GOT3 (cell line): ENCODE data around the gene ADGRL1.
"Not testable (repeated sequence)": the region's sequence is repeated elsewhere in the genome, so short reads cannot be mapped to it uniquely, and the experiment has no call there.

Experiments
- DNase-seq: peaks from one replicate; lab custom pipeline; 2025; ENCODE audit warnings: mixed read lengths; lab: John Stamatoyannopoulos, UW

ADGRL1 gene

DNA sequence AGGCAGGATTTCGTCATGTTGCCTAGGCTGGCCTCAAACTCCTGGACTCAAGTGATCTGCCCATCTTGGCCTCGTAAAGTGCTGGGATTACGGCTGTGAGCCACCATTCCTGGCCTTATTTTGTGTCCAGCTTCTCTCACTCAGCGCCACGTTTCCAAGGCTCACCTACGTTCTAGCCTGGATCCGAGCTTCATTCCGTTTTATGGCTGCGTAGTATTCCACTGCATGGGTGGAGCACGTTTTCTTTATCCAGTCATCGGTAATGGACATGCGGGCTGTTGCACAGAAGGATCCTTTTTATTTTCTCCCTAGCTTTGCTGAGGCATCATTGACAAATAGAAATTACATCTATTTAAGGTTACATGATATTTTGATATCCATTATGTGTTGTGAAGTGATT lies 16.6 kb downstream of the ADGRL1 start:
- no peak for DNase-seq

DNA sequence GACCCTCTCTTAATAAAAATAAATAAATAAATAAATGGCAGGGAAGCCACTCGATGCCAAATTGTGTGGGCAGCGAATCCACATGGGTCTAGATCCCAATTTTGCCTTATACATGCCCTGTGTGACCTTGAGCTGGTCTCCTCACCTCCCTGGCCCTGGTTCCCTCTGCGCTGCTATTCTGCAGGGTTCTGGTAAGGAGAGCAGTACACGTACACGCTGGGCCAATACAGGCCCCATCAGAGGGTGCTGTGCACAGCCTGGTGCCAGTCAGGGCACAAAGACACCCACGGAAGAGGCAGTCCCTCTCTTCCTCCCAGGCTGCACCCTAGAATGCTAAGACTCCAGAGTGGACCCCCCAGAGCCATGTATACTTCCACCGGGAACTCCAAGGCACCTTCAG lies 17.9 kb downstream of the ADGRL1 start:
- DNase-seq = not testable (repeated sequence)

DNA sequence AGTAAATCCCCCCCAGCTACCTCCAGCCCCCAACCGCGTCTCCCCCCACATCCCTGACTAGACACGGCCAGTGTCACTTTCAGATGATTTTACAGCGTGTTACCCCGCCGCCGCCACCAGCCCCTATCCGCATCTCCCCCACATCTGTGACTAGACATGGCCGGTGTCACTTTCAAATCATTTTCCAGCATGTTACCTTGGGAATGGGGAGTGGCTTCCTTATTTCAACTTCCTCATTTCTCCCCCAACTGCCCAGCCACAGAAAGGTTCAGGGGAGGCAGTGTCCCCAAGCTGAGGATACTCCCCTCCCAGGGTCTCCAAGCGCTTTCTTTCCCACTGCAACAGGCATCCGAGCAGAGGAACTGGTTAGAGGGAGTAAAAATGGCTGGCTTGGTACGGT lies 18.4 kb downstream of the ADGRL1 start:
- no peak for DNase-seq

DNA sequence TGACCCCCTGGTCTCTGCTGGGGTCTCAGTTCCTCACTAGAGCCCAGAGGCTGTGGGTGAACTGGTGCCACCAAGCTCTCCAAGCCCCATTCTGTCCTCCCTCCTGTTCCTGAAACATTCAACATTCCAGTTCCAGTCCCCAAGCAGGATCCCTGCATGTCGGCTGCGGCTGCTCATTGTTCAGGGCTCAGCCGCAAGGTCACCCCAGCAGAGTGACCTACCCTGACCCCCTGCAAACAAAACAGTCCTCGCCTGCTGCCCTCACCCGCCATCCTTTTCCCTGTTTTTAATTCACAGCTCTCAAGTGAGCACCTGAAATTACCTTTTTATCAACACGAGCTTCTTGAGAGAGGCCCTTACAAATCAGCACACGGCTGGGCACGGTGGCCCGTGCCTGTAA lies 19.3 kb downstream of the ADGRL1 start:
- not testable (repeated sequence) for DNase-seq

DNA sequence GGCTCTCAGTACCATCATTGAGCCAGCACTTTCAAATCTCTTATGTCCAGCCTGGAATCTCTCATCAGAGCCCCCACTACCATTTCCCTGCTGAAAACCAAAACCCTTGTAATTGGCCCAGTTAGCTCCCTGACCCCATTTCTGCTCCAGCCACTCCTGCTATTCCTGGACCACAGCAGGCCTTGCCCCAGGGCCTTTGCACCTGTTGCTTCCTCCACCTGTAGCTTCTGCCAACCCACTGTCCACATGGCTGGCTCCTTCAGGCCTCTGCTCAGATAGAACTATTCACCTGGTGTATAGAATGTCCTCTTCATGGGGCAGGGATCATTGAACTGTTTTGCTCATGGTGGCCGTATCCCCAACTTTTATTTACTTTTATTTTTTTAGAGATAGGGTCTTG lies 20.3 kb downstream of the ADGRL1 start:
- not testable (repeated sequence) for DNase-seq

DNA sequence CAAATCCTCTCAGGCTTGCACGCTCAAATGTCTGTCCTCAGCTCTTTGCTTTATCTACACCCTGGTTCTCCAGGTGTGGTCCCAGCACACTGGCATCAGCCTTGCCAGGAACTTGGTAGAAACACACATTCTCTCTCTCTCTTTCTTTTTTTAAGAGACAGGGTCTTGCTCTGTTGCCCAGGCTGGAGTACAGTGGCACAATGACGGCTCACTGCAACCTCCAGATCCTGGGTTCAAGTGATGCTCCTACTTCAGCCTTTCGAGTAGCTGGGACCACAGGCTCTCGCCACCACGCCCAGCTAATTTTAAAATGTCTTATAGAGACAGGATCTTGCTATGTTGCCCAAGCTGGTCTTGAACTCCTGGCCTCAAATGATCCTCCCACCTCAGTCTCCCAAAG lies 20.8 kb downstream of the ADGRL1 start:
- no peak for DNase-seq

DNA sequence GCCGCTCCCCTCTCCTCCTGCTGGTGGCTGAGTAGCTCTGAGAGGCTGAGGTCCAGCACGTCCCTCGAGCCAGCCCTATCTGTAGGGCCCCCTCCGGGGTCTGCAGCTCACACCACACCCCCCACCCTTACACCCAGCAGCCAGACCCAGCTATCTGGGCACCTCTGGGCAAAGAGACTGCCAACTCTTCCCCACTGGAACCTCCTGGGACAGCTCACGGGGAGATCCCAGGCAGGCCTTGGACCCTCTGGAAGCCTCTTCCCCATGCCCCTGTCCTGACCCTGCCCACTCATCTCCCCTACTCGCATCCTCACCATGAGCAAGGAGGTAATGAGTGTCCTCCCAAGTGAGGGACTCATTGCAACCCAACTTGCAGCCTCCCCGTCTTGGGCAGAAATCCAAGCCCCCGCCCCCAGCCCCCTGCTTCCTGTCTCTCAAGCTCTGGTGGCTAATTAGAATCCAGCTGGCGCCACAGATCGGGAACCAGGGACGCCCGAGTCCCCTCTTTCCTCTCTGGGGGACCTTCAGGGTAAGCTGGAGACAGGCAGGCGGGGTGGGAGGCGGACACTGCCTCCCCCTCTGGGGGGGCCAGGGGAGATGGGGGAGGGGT lies 22.1 kb downstream of the ADGRL1 start:
- DNase-seq = no peak

DNA sequence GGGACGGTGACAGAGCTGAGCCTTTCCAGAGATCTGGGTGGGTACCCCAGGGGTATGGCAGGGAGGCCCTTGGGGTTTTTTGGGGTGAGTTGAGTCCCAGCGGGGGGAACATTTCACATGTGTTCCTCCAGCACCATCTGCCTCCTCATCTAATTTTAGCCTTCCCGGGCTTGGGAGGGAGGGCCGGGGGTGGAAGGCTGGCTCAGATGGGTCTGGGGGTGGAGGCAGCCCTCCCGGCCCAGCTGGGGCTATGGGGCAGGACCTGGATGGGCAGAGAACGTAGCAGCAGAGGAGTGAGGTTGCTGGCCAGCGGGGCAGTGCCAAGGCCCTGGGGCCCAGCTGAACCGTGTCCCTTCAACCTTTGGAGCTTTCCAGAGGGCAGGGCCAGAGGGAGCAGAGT lies 23.5 kb downstream of the ADGRL1 start:
- no peak for DNase-seq

DNA sequence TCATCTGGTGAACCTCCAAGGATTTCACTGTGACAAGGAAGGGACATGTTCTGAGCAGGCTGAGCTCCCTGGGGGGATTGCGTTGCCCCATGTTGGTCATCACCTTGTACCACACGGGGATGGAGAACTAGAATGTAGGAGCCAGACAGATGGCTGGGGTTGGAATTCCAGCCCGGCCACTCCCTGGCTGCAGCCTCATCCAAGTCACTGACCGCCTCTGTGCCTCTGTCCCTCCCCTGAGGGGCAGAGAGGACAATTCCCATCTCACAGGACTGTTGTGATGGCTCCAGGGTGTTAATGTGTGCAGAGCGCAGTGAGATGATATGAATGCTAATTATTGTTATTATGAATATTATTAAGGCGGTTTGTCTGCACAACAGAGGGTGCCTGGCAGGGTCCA lies 24.1 kb downstream of the ADGRL1 start:
- no peak for DNase-seq

DNA sequence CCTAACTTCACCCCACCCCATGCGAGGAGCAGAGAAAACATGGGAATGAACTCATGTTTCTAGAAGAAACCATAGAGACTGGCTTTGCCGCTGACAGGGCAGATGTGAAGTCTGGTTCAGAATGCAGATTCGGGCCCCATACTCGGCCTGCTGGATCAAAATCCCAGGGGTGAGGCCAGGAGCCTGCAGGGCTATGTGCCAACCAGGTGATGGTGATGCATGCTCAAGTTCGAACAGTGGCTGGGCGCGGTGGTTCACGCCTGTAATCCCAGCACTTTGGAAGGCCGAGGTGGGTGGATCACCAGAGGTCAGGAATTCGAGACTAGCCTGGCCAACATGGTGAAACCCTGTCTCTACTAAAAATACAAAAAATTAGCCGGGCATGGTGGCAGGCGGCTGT lies 24.8 kb downstream of the ADGRL1 start:
- not testable (repeated sequence) for DNase-seq

DNA sequence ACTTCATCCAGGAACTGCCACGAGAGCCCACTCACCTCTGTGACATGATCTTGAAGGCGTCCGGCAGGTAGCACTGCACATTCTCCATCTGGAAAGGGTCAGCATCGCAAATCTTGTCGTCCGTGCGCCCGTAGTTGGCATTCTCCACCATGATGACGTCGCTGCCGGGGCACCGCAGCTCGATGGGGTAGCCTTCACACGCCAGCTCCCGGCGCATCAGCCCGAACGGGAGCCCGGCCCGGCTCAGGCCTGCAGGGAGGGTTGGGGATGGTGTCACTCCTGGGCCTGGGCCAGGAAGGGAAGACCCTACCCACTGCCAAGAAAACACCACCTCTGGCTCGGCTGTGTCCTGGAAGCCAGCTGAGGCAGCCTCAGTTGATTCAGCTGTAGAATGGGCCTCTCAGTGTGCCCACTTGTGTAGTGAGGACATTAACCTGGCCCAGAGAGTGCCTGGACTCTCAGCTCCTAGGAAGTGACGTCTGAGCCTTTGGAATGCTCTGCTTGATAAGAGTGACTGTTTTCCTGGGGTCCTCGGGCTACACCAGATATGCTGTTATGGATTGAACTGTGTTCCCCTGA lies 28.4 kb downstream of the ADGRL1 start:
- no peak for DNase-seq

DNA sequence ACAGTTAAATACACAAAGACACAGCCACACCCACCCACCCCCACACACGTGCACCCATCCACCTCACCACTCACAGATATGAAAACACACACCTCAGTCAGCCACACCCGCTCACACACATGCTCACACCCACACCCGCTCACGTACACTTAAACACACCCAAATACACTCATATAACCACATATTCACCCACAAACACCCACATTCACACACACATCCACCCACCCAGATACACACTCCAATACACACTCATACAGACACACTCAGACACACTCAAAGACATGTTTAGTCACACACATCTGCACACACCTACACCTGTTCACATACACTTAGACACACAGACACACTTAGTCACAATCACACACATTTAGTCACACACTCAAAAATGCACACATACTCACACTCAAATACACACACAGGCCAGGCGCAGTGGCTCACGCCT lies 30.6 kb downstream of the ADGRL1 start:
- no peak for DNase-seq

DNA sequence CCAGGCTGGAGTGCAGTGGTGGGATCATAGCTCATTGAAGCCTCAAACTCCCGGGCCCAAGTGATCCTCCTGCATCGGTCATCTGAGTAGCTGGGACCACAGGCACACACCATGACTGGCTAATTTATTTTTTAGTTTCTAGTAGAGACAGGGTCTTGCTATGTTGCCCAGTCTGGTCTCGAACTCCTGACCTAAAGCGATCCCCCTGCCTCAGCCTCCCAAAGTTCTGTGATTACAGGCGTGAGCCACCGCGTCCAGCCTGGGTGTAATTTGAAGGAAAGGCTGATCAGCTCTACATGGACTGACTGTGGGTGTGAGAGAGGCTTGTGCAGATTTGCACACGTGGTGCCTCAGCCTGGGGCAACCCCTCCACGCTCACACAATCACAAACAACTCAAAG lies 31.1 kb downstream of the ADGRL1 start:
- DNase-seq = no peak

DNA sequence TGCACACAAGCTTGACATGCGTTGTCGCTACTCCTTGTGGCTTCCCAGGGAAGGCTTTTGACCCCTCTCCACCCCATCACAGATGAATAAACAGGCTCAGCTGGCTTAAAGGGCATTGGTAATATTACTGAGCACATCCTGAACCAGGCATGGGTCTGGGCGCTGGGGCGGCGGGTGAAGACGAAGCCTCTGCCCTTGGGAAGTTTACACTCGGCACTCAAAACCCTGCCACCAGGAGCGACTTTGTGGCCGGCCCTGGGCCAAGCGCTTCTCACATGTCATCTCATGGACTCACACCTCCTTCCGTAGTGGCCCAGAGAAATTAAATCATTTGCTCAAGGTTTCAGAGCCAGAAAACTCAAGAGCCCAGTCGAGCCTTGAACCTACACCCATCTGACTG lies 37.0 kb downstream of the ADGRL1 start:
- DNase-seq = no peak

DNA sequence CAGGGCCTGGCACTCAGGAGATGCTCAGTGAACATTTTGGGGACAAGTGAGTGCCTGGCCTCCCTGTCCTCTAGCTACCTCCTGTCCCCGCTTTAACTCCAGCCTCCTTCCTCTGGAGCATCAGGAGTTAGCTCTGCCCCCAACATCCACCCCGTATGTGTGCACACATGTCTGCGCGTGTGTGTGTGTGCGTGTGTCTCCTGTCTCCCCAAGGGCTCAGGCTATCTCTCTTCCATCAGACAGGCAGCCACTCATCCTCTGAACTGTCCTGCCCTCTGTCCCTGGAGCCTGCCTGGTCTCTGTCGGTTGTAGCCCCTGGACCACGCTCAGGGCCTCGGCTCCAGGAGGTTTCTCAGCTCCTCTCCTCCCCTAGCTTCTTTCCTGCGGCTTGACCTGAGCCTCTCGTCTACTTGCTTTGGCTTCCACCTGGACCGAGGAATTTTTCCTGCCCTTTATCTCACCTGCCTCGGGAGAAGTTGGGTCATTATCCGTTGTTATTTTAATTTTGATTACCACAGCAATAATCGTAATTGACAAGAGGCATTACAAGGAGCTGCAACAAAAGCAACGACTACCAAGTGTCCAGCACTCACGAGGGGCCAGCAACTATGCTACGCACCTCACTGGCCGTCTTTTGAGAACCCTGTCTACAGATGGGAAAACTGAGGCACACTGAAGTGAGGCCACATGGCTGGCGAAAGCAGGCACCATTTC lies 37.6 kb downstream of the ADGRL1 start:
- no peak for DNase-seq

DNA sequence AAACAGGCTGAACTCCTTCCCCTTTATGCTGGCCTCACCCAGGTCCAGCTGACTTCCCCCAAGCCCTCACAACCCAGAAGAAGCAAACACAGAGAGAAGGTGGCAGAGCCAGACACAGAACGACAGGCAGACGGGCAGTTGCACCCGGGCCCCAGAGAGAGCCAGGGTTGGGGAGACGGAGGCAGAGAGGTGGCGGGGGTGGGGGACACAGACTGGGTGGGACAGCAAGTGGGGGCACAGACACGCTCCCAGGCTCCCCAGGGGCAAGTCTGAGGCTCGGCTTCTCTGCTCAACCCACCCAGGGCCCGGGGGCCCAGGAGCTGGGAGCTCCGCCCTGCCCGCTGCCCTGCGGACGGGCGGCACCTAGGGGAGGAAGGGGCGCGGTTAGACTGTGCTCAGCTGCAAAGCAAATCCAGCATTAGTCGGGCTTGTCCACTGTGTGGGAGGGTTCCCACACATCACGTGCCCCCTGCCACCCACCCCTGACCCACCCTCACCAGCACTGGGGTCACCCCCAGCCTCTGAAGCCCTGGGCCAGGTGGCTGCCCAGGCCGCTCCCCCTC lies 38.3 kb downstream of the ADGRL1 start:
- no peak for DNase-seq

DNA sequence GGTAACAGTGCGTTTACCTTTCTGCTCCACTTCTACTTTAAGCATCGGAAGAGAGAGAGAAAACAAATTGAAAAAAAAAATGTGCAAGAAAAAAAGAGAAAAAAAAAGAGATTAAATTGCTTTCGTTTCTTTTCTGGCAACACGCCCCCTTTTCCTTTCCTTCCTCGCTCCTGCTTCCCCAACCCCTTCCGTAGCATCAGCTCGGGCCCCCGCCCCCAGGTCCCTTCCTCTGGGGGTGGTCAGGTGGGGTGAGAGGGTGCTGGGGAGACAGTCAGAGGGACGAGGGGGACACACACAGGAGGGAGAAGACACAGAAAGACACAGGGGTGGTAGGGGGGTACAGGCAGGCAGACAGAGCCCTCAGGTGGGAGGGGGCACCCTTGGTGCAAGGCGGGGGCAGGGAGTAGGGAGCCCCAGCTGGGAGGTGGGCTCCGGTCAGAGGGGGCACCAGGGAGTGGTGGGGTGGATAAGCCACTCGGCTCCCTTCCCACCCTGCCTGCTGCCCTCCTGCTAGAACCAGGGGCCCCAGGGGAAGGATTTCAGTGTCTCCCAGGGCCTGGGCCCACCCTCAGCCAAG lies 38.9 kb downstream of the ADGRL1 start:
- DNase-seq = no peak

DNA sequence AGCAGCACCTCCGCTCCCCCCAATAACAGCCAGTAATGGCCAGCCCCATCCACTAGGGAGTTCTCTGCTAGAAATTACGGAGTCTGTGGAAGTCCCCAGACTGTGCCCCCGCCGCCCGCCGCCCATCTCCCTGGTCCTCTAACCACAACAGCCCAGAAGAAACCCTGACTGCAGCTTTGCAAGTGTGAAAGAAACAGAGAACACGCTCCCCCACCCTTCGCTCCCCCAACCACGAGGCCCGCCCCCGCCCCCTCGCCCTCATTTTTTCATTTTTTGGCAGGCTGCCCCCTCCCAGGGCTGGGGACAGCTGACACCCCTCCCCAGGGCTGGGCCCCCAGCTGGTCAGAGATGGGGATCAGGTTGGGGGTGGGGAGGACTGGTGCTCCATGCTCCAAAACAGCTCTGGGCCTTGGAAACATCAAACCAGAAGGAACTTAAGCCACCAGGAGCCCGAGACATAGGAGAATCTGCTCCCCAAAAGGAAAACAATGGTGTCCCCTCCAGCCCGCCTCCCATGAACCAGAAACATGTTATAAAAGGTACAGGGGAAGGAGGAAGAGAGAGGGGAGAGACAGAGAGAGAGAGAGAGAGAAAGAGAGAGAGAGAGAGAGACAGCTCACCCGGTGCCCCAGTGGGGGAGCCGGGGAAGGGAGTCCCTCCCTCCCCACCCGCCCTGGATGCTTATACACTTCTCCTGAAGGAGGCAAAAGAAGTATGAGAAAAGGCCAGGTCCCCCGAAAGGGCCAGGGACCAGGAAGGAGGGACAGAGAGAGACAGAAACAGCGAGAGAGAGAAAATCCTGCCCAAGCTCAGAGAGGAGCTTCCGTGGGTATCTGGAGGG lies 39.8 kb downstream of the ADGRL1 start:
- DNase-seq = no peak

DNA sequence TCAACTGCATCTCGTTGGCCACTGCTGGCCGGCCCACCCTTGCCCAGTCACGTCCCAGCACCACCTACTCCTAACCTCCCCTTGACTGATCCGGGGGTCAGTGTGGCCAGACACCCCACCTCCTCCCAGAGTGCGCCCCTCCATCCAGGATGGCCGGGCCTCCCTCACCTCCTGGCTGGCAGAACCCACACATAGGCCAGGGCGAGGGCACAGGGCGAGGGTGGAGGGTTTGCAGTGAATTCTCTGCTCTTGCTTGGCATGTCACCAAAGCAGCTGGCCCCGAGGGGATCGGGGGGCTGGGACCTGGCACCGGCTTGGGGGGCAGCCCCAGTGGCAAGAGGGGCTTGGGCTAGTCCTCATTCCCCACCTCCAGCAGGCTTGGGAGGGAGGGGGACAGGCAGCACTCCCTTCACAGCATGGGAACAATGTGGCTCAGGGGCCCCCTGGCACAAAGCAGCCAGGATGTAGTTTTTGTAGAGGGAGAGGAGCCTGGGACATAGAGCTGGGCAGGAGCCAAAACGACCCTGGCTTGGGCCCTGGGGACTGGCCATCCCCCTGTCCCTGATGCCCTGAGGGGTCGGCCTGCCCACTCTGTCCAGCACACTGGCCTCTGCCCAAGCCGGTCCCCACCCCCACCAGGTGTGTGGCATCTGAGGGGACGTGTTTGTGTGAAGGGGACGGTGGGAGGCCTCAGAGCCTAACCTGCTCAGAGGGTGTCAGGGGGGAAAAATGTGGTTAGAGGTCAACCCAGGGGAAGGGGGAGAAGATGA lies 41.1 kb downstream of the ADGRL1 start:
- no peak for DNase-seq

DNA sequence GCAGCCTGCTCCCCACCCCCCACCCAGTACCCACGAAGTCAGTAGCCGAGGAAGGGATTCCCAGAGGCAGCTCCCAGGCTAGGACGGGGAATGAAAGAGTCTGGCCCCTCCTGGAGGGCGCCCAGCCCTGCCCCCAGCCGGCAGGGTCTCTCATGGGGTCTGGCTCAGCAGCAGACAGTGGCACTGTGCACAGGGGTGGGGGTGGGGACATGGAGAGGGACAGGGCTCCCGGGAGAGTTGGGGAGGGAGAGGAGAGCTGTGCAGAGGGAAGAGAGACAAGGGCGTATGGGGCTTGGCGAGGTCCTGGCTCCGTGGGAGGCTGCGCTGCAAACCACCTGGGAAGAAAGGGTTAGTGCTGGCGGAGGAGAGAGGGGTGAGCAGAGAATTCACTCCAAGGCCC lies 41.9 kb downstream of the ADGRL1 start:
- no peak for DNase-seq

DNA sequence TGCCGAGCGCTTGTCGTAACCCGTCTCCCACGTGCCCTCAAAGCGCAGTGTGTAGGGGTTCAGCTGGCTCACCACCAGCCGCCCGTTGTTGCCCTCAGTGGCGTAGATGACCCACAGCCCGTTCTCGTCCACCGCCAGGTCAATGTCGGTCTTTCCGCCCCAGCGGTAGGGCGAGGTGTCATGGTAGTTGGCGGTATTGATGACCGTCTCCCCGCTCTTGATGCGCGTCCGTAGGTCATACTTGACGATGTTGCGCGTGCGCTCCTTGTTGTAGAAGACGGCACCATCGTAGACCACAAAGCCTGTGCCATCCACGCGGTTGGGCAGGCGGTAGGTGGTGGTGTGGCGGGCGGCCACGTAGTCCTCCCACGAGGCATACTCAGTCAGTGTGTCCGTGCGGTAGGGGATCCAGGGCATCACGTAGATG lies 43.1 kb downstream of the ADGRL1 start:
- DNase-seq = no peak
